ENCODE measurements around the gene SYT1. TPM values are rescaled to one million over a fixed set of nuclear protein-coding genes. Genes with fewer than 3 reads are reported as not detected.

Gene SYT1
- total RNA-seq, 1 donor = not detected

DNA sequence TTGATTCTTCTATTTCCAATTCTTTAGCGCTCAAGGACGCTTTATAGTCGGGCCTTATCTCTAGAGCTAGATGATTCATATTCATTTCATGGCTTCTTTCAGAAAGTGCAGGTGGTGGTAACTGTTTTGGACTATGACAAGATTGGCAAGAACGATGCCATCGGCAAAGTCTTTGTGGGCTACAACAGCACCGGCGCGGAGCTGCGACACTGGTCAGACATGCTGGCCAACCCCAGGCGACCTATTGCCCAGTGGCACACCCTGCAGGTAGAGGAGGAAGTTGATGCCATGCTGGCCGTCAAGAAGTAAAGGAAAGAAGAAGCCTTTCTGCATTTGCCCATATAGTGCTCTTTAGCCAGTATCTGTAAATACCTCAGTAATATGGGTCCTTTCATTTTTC, 584.2 kb downstream of the SYT1 start:
- Histone ChIP-seq H3K27me3 (ENCODE audit: insufficient read depth, low read length) (no peaks in the 10 kb centered on the region), H4K20me1 (ENCODE audit: insufficient read depth, low read length) (no peaks in the 10 kb centered on the region)
- TF ChIP-seq, protein P1, sequence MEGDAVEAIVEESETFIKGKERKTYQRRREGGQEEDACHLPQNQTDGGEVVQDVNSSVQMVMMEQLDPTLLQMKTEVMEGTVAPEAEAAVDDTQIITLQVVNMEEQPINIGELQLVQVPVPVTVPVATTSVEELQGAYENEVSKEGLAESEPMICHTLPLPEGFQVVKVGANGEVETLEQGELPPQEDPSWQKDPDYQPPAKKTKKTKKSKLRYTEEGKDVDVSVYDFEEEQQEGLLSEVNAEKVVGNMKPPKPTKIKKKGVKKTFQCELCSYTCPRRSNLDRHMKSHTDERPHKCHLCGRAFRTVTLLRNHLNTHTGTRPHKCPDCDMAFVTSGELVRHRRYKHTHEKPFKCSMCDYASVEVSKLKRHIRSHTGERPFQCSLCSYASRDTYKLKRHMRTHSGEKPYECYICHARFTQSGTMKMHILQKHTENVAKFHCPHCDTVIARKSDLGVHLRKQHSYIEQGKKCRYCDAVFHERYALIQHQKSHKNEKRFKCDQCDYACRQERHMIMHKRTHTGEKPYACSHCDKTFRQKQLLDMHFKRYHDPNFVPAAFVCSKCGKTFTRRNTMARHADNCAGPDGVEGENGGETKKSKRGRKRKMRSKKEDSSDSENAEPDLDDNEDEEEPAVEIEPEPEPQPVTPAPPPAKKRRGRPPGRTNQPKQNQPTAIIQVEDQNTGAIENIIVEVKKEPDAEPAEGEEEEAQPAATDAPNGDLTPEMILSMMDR (IDR thresholded peaks at IDR 0.05; ENCODE audit: extremely low read depth, low read depth, low read length) = no peak

DNA sequence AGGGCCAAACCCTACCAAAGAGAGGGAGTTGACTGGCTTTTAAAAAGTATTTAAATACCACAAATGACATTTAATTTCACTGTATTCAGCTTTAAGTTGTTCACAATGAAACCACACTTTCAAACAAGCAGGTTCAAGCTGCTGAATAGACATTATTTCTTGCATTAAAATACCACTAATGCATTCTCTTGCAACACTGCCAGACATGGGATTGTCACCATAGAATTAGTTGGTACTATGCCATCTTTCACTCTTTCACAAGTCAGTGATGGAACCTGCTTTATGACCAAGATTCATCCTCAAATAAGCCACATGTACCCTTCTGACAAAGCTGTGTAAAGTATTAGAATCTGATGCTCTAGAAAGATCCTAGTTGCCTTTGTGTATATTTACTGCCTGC, 586.8 kb downstream of the SYT1 start:
- no peaks in the 10 kb centered on the region for H3K9me3 ChIP-seq (ENCODE audit: low read depth, low read length)
- no peaks in the 10 kb centered on the region for H3K27me3 ChIP-seq (ENCODE audit: insufficient read depth, low read length)
- peak overlapping the region; percentile 43 for H3K4me2 ChIP-seq (ENCODE audit: insufficient read depth, low read length)
- no peak overlapping the region for H3K4me3 ChIP-seq (ENCODE audit: insufficient read depth, low read length)
- peak overlapping the region; percentile 19 for H3K27ac ChIP-seq (ENCODE audit: low read depth, low read length)
- no peak overlapping the region for H2AFZ ChIP-seq (ENCODE audit: low read length)
- no peak for DNase-seq (ENCODE audit: insufficient read length, low spot score, missing footprints)
- no peaks in the 10 kb centered on the region for H4K20me1 ChIP-seq (ENCODE audit: insufficient read depth, low read length)
- H3K4me1 ChIP-seq (ENCODE audit: insufficient read depth, low read length) = peaks cover 32% of the 10 kb centered on the region
- TF ChIP-seq, protein P1 (IDR thresholded peaks at IDR 0.05; ENCODE audit: extremely low read depth, low read depth, low read length) = no peak
- no peaks in the 10 kb centered on the region for H3K36me3 ChIP-seq (ENCODE audit: insufficient read depth, low read length)
- H3K79me2 ChIP-seq (ENCODE audit: insufficient read depth, low read length) = no peaks in the 10 kb centered on the region

More for the DNA sequence above, 584.2 kb downstream of the SYT1 start:
- peaks cover 19% of the 10 kb centered on the region for H3K4me1 ChIP-seq (ENCODE audit: insufficient read depth, low read length)
- no peaks in the 10 kb centered on the region for H3K79me2 ChIP-seq (ENCODE audit: insufficient read depth, low read length)
- H2AFZ ChIP-seq (ENCODE audit: low read length) = no peak overlapping the region
- no peak overlapping the region for H3K4me3 ChIP-seq (ENCODE audit: insufficient read depth, low read length)
- H3K9me3 ChIP-seq (ENCODE audit: low read depth, low read length) = no peaks in the 10 kb centered on the region
- H3K36me3 ChIP-seq (ENCODE audit: insufficient read depth, low read length) = no peaks in the 10 kb centered on the region
- DNase-seq (ENCODE audit: insufficient read length, low spot score, missing footprints) = no peak
- no peak overlapping the region for H3K27ac ChIP-seq (ENCODE audit: low read depth, low read length)
- H3K4me2 ChIP-seq (ENCODE audit: insufficient read depth, low read length) = no peak overlapping the region

DNA sequence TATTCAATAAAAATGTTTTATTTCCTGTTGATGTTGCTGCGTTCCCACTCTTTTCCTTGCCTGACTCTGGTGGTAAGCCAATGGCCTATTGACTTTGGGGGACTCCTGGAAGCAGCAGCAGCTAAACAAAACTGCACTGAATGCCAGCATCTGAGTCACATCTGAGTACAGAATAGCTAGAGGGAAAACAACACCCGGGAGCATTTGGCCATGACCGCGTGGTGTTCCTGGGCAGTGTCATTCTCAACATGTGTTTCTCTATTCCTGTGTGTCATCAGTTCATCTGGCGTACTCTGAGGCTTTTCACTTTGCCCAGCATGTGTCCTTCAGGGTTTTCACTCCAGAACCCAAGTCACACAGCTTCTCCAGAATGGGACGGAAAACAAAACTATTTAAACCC, 587.4 kb downstream of the SYT1 start:
- Histone ChIP-seq H3K27me3 (ENCODE audit: insufficient read depth, low read length) (no peaks in the 10 kb centered on the region), H3K9me3 (ENCODE audit: low read depth, low read length) (no peaks in the 10 kb centered on the region), H2AFZ (ENCODE audit: low read length) (peak overlapping the region; percentile 7), H3K79me2 (ENCODE audit: insufficient read depth, low read length) (no peaks in the 10 kb centered on the region), H3K4me3 (ENCODE audit: insufficient read depth, low read length) (no peak overlapping the region), H4K20me1 (ENCODE audit: insufficient read depth, low read length) (no peaks in the 10 kb centered on the region), H3K27ac (ENCODE audit: low read depth, low read length) (peak overlapping the region; percentile 19), H3K4me1 (ENCODE audit: insufficient read depth, low read length) (peaks cover 32% of the 10 kb centered on the region), H3K36me3 (ENCODE audit: insufficient read depth, low read length) (no peaks in the 10 kb centered on the region), H3K4me2 (ENCODE audit: insufficient read depth, low read length) (peak overlapping the region; percentile 43)
- peak; percentile 78 for DNase-seq (ENCODE audit: insufficient read length, low spot score, missing footprints)
- TF ChIP-seq, protein P1 (IDR thresholded peaks at IDR 0.05; ENCODE audit: extremely low read depth, low read depth, low read length) = no peak

DNA sequence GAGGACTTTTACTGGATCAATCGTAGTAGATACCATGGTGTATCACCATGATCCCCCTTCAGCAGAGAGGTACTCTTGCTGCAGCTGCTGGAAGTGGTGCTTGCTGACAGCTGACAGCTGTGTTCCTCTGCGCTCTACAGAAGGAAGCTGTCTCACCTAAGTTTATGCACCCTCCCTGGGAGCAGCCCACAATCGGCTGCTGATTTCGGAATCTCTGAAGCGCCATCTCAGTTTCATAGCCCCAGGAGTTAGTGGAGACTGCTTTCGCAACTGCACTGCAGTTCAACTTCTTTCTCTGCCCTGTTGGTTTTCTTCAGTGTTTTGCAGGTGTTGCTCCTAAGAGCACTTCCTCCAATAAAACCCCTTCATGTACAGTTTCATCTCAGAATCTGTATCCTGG, 588.3 kb downstream of the SYT1 start:
- no peak overlapping the region for H3K27ac ChIP-seq (ENCODE audit: low read depth, low read length)
- peaks cover 32% of the 10 kb centered on the region for H3K4me1 ChIP-seq (ENCODE audit: insufficient read depth, low read length)
- H3K4me3 ChIP-seq (ENCODE audit: insufficient read depth, low read length) = no peak overlapping the region
- no peaks in the 10 kb centered on the region for H4K20me1 ChIP-seq (ENCODE audit: insufficient read depth, low read length)
- no peaks in the 10 kb centered on the region for H3K79me2 ChIP-seq (ENCODE audit: insufficient read depth, low read length)
- no peaks in the 10 kb centered on the region for H3K27me3 ChIP-seq (ENCODE audit: insufficient read depth, low read length)
- H3K4me2 ChIP-seq (ENCODE audit: insufficient read depth, low read length) = no peak overlapping the region
- no peak overlapping the region for H2AFZ ChIP-seq (ENCODE audit: low read length)
- no peaks in the 10 kb centered on the region for H3K36me3 ChIP-seq (ENCODE audit: insufficient read depth, low read length)
- DNase-seq (ENCODE audit: insufficient read length, low spot score, missing footprints) = no peak
- no peaks in the 10 kb centered on the region for H3K9me3 ChIP-seq (ENCODE audit: low read depth, low read length)
- TF ChIP-seq, protein P1 (IDR thresholded peaks at IDR 0.05; ENCODE audit: extremely low read depth, low read depth, low read length) = no peak

All from osteoblast (primary cell).